Type B pancreatic cell (in vitro differentiated cells): ENCODE data around the gene PKD2L2. TPM values are rescaled to one million over a fixed set of nuclear protein-coding genes. Genes with fewer than 3 reads are reported as not detected.
"Not testable (repeated sequence)": the region's sequence is repeated elsewhere in the genome, so short reads cannot be mapped to it uniquely, and the experiment has no call there.

ENCODE experiments used
- DNase-seq: peaks from one replicate; pipeline ENCODE4 v3.0.0; 2021; ENCODE audit warnings: mixed read lengths; ENCODE audit not compliant: unreplicated experiment; ENCODE audit errors: extremely low spot score
- H3K27ac Mint-ChIP-seq: 2 replicates; pipeline ENCODE4 v1.8.0; 2021; ENCODE audit warnings: mild to moderate bottlenecking, mixed read lengths
- H3K27me3 Mint-ChIP-seq: 2 replicates; pipeline ENCODE4 v1.8.0; 2021; ENCODE audit warnings: mixed read lengths
- H3K36me3 Mint-ChIP-seq: 2 replicates; pipeline ENCODE4 v1.8.0; 2021; ENCODE audit warnings: mixed read lengths
- H3K4me1 Mint-ChIP-seq: one replicate; pipeline ENCODE4 v1.8.0; 2021; ENCODE audit warnings: mixed read lengths; ENCODE audit not compliant: unreplicated experiment
- H3K4me3 Mint-ChIP-seq: 2 replicates; pipeline ENCODE4 v1.8.0; 2021; ENCODE audit warnings: mild to moderate bottlenecking, mixed read lengths
- H3K9me3 Mint-ChIP-seq: 2 replicates; pipeline ENCODE4 v1.8.0; 2021; ENCODE audit warnings: mixed read lengths
- CTCF ChIP-seq: fragments of 200-600 bp; sonication (generic); conservative IDR thresholded peaks from 2 replicates; pipeline ENCODE4 v1.5.0; 2021; ENCODE audit warnings: antibody characterized with exemption, mild to moderate bottlenecking
- total RNA-seq: library from RNA; stranded (reverse); gene quantifications from 2 replicates; pipeline ENCODE4 v1.2.1, GENCODE V29; 2021; ENCODE audit warnings: low replicate concordance

The PKD2L2 gene
- total RNA-seq, 1 donor from 2014 or later = not detected

GRCh38 chr5:137960819-137961218 lies 71.6 kb downstream of the PKD2L2 start:
- H3K27me3 Mint-ChIP-seq = no peaks in the 10 kb centered on the region
- TF ChIP-seq CTCF = no peak
- H3K4me3 Mint-ChIP-seq = no peak overlapping the region
- no peak overlapping the region for H3K27ac Mint-ChIP-seq
- no peak for DNase-seq
- peaks cover 38% of the 10 kb centered on the region for H3K36me3 Mint-ChIP-seq
- H3K9me3 Mint-ChIP-seq = no peaks in the 10 kb centered on the region
- H3K4me1 Mint-ChIP-seq = no peaks in the 10 kb centered on the region

- not testable (repeated sequence) for H3K4me3 Mint-ChIP-seq, DNase-seq, H3K9me3 Mint-ChIP-seq, H3K27ac Mint-ChIP-seq, H3K4me1 Mint-ChIP-seq, H3K27me3 Mint-ChIP-seq
- peaks cover 30% of the 10 kb centered on the region for H3K36me3 Mint-ChIP-seq
These were observed 81.1 kb downstream of the PKD2L2 start for GRCh38 chr5:137970384-137970783.

GRCh38 chr5:137975208-137975607 lies 86.0 kb downstream of the PKD2L2 start:
- Mint-ChIP-seq H3K27ac (no peak overlapping the region), H3K27me3 (no peaks in the 10 kb centered on the region), H3K4me1 (peaks cover 3% of the 10 kb centered on the region), H3K36me3 (peaks cover 40% of the 10 kb centered on the region), H3K9me3 (no peaks in the 10 kb centered on the region), H3K4me3 (no peak overlapping the region)
- DNase-seq = no peak
- no peak for TF ChIP-seq CTCF

GRCh38 chr5:137989419-137989818 lies 100.2 kb downstream of the PKD2L2 start:
- no peak for TF ChIP-seq CTCF

More at GRCh38 chr5:137989419-137989818, 100.2 kb downstream of the PKD2L2 start:
- H3K27ac Mint-ChIP-seq = no peak overlapping the region
- no peaks in the 10 kb centered on the region for H3K27me3 Mint-ChIP-seq
- DNase-seq = no peak
- peaks cover 10% of the 10 kb centered on the region for H3K36me3 Mint-ChIP-seq
- no peak overlapping the region for H3K4me3 Mint-ChIP-seq
- H3K4me1 Mint-ChIP-seq = peaks cover 6% of the 10 kb centered on the region
- H3K9me3 Mint-ChIP-seq = no peaks in the 10 kb centered on the region

Other genes with a start within 250 kb of the PKD2L2 start
- 7.5 and 9.7 TPM in 2 replicates for gene KLHL3, start 153.4 kb upstream of the PKD2L2 start, total RNA-seq
- 50.4 and 67.0 TPM in 2 replicates for gene HNRNPA0, start 135.1 kb upstream of the PKD2L2 start, total RNA-seq
- gene MYOT, start 21.6 kb upstream of the PKD2L2 start, total RNA-seq = 0.56 TPM in 1 of 2 replicates, not detected in the other
- gene FAM13B, start 143.6 kb downstream of the PKD2L2 start, total RNA-seq = 39.6 and 40.3 TPM in 2 replicates
- gene WNT8A, start 194.6 kb downstream of the PKD2L2 start, total RNA-seq = not detected in 2 replicates
- gene NME5, start 250.0 kb downstream of the PKD2L2 start, total RNA-seq = 4.3 and 7.8 TPM in 2 replicates